ENCODE data around the gene WAS.

- TF ChIP-seq, protein P1, sequence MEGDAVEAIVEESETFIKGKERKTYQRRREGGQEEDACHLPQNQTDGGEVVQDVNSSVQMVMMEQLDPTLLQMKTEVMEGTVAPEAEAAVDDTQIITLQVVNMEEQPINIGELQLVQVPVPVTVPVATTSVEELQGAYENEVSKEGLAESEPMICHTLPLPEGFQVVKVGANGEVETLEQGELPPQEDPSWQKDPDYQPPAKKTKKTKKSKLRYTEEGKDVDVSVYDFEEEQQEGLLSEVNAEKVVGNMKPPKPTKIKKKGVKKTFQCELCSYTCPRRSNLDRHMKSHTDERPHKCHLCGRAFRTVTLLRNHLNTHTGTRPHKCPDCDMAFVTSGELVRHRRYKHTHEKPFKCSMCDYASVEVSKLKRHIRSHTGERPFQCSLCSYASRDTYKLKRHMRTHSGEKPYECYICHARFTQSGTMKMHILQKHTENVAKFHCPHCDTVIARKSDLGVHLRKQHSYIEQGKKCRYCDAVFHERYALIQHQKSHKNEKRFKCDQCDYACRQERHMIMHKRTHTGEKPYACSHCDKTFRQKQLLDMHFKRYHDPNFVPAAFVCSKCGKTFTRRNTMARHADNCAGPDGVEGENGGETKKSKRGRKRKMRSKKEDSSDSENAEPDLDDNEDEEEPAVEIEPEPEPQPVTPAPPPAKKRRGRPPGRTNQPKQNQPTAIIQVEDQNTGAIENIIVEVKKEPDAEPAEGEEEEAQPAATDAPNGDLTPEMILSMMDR (IDR thresholded peaks at IDR 0.05; ENCODE audit: low read depth, low read length) = no peak
- no peak for TF ChIP-seq POLR2A (IDR thresholded peaks at IDR 0.05; ENCODE audit: extremely low read depth, insufficient read length)
- TF ChIP-seq, protein P2, sequence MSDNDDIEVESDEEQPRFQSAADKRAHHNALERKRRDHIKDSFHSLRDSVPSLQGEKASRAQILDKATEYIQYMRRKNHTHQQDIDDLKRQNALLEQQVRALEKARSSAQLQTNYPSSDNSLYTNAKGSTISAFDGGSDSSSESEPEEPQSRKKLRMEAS (IDR thresholded peaks at IDR 0.05; ENCODE audit: low read depth, low read length) = no peak
- TF ChIP-seq MYC (IDR thresholded peaks at IDR 0.05; ENCODE audit: low read depth, low read length) = no peak
These were observed 20.4 kb upstream of the WAS start for GRCh38 chrX:48663241-48663640.

Data from NB4 (cell line).